GM12873 (cell line): ENCODE results near the gene KCNJ13.

ENCODE experiments used
- TF ChIP-seq, protein P1 (sequence below): IDR thresholded peaks from 2 replicates; pipeline ENCODE4 v1.5.1; 2012; ENCODE audit warnings: low read depth, mild to moderate bottlenecking, moderate library complexity, low read length, control low read depth; ENCODE audit not compliant: insufficient read depth; ENCODE audit errors: missing control alignments

KCNJ13 gene

GRCh38 chr2:232787806-232788205 lies 11.4 kb upstream of the KCNJ13 start:
- TF ChIP-seq, protein P1, sequence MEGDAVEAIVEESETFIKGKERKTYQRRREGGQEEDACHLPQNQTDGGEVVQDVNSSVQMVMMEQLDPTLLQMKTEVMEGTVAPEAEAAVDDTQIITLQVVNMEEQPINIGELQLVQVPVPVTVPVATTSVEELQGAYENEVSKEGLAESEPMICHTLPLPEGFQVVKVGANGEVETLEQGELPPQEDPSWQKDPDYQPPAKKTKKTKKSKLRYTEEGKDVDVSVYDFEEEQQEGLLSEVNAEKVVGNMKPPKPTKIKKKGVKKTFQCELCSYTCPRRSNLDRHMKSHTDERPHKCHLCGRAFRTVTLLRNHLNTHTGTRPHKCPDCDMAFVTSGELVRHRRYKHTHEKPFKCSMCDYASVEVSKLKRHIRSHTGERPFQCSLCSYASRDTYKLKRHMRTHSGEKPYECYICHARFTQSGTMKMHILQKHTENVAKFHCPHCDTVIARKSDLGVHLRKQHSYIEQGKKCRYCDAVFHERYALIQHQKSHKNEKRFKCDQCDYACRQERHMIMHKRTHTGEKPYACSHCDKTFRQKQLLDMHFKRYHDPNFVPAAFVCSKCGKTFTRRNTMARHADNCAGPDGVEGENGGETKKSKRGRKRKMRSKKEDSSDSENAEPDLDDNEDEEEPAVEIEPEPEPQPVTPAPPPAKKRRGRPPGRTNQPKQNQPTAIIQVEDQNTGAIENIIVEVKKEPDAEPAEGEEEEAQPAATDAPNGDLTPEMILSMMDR, result no peak

DNA sequence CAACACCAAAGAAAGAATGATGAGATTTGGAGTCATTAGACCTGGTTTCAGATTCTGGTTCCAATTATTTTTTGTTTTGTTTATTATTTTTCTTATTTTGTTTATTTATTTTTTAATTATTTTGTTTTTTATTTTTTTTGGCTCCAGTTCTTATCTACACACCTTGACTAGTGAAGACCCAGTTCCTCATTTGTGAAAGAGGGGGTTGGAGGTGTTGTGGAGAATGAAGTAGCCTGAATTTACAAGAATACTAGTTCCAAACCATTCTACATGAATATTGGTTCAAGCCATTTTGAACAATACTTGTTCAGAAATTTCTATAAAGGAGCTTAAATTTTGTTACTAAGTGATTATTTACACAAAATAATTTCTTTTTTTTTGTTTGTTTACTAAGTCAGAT lies 6.9 kb upstream of the KCNJ13 start:
- TF ChIP-seq, protein P1, result no peak

GRCh38 chr2:232781765-232782164 lies 5.4 kb upstream of the KCNJ13 start:
- TF ChIP-seq, protein P1, result no peak

DNA sequence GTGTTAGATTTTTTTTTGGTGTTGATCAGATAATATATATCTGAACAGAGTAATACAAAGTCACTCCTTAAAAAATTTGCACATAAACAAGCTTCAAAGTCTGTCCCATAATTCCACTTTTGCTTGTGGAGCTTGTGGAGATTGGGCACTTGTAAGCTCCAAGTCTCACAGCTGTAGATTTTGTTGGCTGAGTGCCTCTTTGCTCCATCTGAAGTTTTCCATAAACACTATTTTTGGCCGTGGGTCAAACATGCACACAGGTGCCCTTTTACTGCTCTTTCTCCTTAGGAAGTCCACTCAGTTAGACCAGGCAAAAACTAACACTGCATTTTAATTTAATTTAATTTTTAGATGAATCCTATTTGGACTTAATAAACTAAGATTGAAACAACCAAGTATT lies 3.6 kb upstream of the KCNJ13 start:
- TF ChIP-seq, protein P1, result no peak

- TF ChIP-seq, protein P1, result no peak
These were observed 3.1 kb upstream of the KCNJ13 start for GRCh38 chr2:232779465-232779864.

- TF ChIP-seq, protein P1, result no peak
These were observed 911 bp upstream of the KCNJ13 start for GRCh38 chr2:232777276-232777675.

DNA sequence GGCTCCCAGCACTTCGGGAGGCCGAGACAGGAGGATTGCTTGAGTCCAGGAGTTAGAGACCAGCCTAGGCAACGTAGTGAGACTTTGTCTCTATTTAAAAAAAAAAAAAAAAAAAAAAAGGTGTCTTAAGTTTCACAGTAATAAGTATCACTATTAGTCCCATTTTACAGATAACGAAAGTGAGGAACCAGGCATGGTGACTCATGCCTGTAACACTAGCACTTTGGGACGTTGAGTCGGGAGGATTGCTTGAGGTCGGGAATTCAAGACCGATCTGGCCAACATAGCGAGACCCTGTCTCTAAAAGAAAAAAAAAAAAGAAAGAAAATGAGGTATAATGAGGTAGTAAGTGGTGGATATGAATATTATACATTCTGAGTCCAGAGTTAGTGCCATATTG lies 2.5 kb downstream of the KCNJ13 start:
- TF ChIP-seq, protein P1, result no peak
